SKM-1 treated with dmso at 0.1 percent for 144 hours (cell line): Measurements from ENCODE around the gene NUP62CL.

ENCODE experiments used
- DNase-seq: peaks from one replicate; lab custom pipeline; 2025; ENCODE audit not compliant: unreplicated experiment; lab: John Stamatoyannopoulos, UW

The NUP62CL gene

DNA sequence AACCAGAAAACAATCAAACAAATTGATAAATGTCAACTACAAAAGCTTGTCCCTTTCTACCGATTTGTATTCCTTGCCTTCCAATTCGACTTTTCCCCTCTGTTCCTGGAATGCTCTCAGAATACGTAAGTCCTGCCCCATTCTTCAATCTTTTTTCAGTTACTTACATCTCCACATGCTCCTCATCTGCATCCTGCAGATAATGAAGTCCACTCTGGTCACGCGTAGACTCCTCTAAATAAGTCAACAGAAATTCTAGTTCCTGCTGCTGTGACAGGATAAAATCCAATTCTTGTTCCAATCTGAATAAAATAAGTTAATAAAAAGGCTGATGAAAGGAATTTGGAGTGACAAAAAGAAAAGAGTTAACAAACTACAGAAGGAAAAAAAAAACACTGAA lies 53.2 kb downstream of the NUP62CL start:
- DNase-seq, result no peak

- no peak for DNase-seq
Measured at GRCh38 chrX:107146670-107147069, 59.6 kb downstream of the NUP62CL start.

DNA sequence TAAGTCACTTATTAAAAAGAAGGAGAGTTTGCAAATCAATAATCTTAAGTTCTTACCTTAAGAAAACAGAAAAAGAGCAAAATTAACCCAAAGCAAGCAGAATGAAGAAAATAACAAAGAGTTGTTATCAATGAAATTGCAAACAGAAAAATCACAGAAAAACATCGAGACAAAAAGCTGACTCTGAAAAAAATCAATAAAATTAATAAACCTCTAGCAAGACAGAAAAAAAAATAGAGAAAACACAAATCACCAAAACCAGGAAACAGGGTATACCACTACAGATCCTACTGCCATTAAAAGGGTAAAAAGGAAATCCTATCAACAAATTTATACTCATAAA lies 70.3 kb downstream of the NUP62CL start:
- no peak for DNase-seq

DNA sequence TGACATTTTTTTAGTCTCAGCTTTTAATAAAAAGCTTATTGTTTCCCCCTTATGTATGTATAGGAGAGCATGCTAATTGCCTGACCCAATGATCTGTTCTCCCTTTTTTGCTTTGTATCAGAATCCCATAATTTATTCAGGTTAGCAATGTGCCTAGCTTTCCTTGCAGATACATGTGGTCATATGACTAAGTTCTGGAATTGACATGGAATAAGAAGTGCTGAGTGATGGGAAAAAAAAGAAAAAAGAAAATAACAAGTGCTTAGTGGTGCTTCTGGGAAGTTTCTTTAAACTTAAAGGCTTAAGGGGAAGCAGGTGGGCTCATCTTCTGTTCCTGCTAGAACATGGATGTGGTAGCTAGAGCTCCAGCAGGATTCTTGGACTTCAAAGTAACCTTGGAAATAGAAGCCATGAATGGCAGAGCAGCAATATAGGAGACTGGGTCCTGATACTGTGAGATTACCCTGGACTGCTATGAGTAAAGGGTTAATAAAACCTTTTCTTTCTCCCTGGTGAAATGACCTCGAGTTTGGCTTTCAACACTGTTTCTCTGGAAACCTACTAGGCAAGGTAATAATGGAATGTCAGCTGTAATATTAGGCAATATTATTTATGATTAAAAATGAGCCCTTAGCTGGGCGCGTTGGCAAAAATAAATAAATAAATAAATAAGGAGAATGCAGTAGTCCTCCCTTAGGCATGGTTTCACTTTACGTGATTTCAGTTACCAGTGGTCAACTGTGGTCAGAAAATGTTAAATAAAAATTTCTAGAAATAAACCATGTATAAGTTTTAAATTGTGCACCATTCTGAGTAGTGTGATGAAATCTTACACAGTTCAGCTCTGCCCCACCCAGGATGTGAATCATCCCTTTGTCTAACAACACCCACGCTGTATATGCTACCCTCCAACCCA lies 70.9 kb downstream of the NUP62CL start:
- DNase-seq, result no peak

DNA sequence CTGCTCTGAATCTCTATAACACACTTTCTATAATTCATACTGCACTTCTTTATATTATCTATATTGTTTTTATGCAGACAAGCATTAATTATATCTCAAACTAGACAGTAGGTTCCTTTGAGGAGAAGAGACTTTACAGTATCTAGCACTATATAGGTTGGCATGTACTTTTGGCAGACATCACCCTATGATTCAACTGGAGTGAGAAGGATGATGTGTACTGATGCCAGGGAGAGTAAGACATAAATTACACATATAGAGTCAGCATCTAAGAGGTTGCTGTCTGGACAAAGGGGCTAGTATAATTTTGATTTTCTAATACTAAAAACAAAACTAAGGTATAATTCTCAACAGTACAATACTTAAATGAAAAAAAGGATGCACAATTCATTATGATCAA lies 82.5 kb downstream of the NUP62CL start:
- no peak for DNase-seq

- DNase-seq, result no peak
Measured at GRCh38 chrX:107119283-107119682, 87.0 kb downstream of the NUP62CL start.

- DNase-seq, result peak; percentile 51
Measured at GRCh38 chrX:107118322-107119147, 87.7 kb downstream of the NUP62CL start, which contains the start of gene RBM41. TSS of gene RBM41 (minus strand) at chrX:107118822. CDS start at chrX:107118773, 49 bp downstream.

- DNase-seq, result no peak
Measured at GRCh38 chrX:107117993-107118321, 88.3 kb downstream of the NUP62CL start.

DNA sequence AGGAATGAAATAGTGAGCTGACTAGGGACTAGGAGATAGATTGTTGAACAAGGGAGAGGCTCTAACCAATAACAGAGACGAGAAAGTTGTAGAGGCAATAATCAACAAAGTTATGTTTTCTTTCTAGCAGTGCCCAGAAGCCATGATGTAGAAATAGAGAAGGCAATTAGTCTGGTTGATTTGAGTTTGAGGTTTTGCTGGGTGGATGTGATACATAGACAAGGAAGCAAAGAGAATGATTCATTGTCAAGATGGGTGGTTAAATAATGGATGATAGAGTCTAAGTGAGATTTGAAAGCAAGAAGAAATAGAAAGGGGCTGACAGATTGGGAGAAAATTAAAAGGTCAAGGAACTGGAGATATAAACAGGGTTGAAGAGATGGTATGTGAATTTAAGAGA lies 98.8 kb downstream of the NUP62CL start:
- no peak for DNase-seq

- DNase-seq, result no peak
Measured at GRCh38 chrX:107102980-107103379, 103.3 kb downstream of the NUP62CL start.

DNA sequence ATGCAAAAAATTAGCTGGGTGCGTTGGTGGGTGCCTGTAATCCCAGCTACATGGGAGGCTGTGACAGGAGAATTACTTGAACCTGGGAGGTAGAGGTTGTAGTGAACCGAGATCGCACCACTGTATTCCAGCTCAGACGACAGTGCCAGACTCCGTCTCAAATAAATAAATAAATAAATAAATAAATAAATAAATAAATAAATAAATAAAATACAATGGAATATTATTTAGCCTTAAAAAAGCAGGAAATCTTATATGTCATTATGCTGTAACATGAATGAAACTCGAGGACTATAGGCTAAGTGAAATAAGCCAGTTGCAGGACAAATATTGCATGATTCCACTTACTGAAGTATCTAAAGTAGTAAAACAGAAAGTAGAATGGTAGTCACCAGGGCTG lies 130.1 kb downstream of the NUP62CL start:
- DNase-seq, result no peak
